K562 (cell line): ENCODE data around the gene TBX6. TPM values are rescaled to one million over a fixed set of nuclear protein-coding genes. Genes with fewer than 3 reads are reported as not detected.

Experiments
- CBFA2T2 ChIP-seq: fragments of 450-650 bp; conservative IDR thresholded peaks from 2 replicates; pipeline ENCODE4 v1.6.1; 2017; ENCODE audit warnings: mild to moderate bottlenecking
- HDAC1 ChIP-seq, 2 experiments: fragments of 450-650 bp; IDR thresholded peaks; 2 replicates each; pipeline ENCODE4 v1.6.1; 2016 to 2017; ENCODE audit warnings: inconsistent platforms in 1 of 2, mild to moderate bottlenecking in 1 of 2, moderate library complexity in 1 of 2
- HEY1 ChIP-seq: fragments of 250-450 bp; sonication (Bioruptor Pico); IDR thresholded peaks from 2 replicates; pipeline ENCODE4 v1.5.0; 2020; ENCODE audit warnings: mild to moderate bottlenecking, moderate library complexity, borderline replicate concordance
- HNRNPK ChIP-seq: fragments of 200-400 bp; formaldehyde crosslinking; IDR thresholded peaks from one replicate; pipeline ENCODE4 v1.6.1; 2018; ENCODE audit warnings: mild to moderate bottlenecking, low read depth, low read length; ENCODE audit not compliant: poor library complexity, severe bottlenecking
- KDM5B ChIP-seq: fragments of 200-600 bp; sonication (generic); IDR thresholded peaks from 2 replicates; pipeline ENCODE4 v1.6.1; 2012; ENCODE audit warnings: low read depth, mild to moderate bottlenecking, moderate library complexity, low read length, control low read depth, inconsistent platforms; ENCODE audit not compliant: insufficient replicate concordance
- L3MBTL2 ChIP-seq: fragments of 450-650 bp; IDR thresholded peaks from 2 replicates; pipeline ENCODE4 v1.6.1; 2016; ENCODE audit warnings: mild to moderate bottlenecking, moderate library complexity
- MAFK ChIP-seq: IDR thresholded peaks from 2 replicates; pipeline ENCODE4 v1.6.1; 2011; ENCODE audit warnings: low read length, improper control_type of control experiment
- MAX ChIP-seq: sonication (generic); formaldehyde crosslinking; IDR thresholded peaks from 2 replicates; pipeline ENCODE4 v1.9.0; 2022; ENCODE audit warnings: mild to moderate bottlenecking, missing genetic modification reagents
- MTA3 ChIP-seq: fragments of 450-650 bp; formaldehyde crosslinking; IDR thresholded peaks from 2 replicates; pipeline ENCODE4 v1.6.1; 2017; ENCODE audit warnings: mild to moderate bottlenecking, borderline replicate concordance
- PHB2 ChIP-seq: fragments of 450-650 bp; IDR thresholded peaks from 2 replicates; pipeline ENCODE4 v1.6.1; 2017; ENCODE audit warnings: low read depth
- PRMT5 ChIP-seq: sonication (generic); formaldehyde crosslinking; IDR thresholded peaks from 2 replicates; pipeline ENCODE4 v1.5.0; 2020; ENCODE audit warnings: missing genetic modification reagents
- SMC3 ChIP-seq: conservative IDR thresholded peaks from 2 replicates; pipeline ENCODE4 v1.6.1; 2011; ENCODE audit warnings: low read depth, low read length, improper control_type of control experiment; ENCODE audit not compliant: insufficient read depth
- TCF7 ChIP-seq: sonication (generic); IDR thresholded peaks from 2 replicates; pipeline ENCODE4 v1.6.1; 2016; ENCODE audit warnings: antibody characterized with exemption, borderline replicate concordance
- THAP7 ChIP-seq: fragments of 250-450 bp; sonication (Bioruptor Pico); IDR thresholded peaks from 2 replicates; pipeline ENCODE4 v1.5.0; 2021
- YBX1 ChIP-seq: fragments of 450-650 bp; IDR thresholded peaks from 2 replicates; pipeline ENCODE4 v1.7.1; 2016; ENCODE audit warnings: mild to moderate bottlenecking
- ZBTB7A ChIP-seq: IDR thresholded peaks from 2 replicates; pipeline ENCODE4 v1.6.1; 2011; ENCODE audit warnings: low read depth, mild to moderate bottlenecking, low read length, moderate library complexity, borderline replicate concordance; ENCODE audit not compliant: control insufficient read depth
- ZNF12 ChIP-seq: sonication (generic); formaldehyde crosslinking; IDR thresholded peaks from 2 replicates; pipeline ENCODE4 v1.4.0; 2020; ENCODE audit warnings: mild to moderate bottlenecking, missing genetic modification reagents
- ZNF324 ChIP-seq: fragments of 250-450 bp; sonication (Bioruptor Pico); IDR thresholded peaks from 2 replicates; pipeline ENCODE4 v1.4.0; 2020; ENCODE audit warnings: mild to moderate bottlenecking
- ZNF507 ChIP-seq: conservative IDR thresholded peaks from 2 replicates; pipeline ENCODE4 v1.6.1; 2017; ENCODE audit warnings: missing genetic modification characterization, missing compliant biosample characterization
- polyA plus RNA-seq, 8 experiments: library from polyadenylated mRNA; depleted of rRNA in 4 of 8; stranded (reverse) in 5 of 8; unstranded in 3 of 8; fragments of >200 nt; fragmentation: Nextera tagmentation in 2 of 8; fragmentation: Illumina TruSeq in 1 of 8; extraction: Ambion mirVana in 2 of 8; extraction: Trizol in 1 of 8; gene quantifications; 2 replicates each; pipeline versions ENCODE4 v1.2.1 to v1.2.3, GENCODE V29; 2011 to 2014; ENCODE audit warnings: inconsistent platforms in 1 of 8, missing spikeins in 1 of 8
- total RNA-seq, 7 experiments: library from RNA; depleted of rRNA in 6 of 7; stranded (reverse); fragments of >200 nt in 6 of 7; fragmentation: Illumina TruSeq in 2 of 7; extraction: Trizol in 2 of 7; gene quantifications; 2 replicates each; pipeline versions ENCODE4 v1.2.1 to v1.2.3, GENCODE V29; 2011 to 2021; ENCODE audit warnings: low replicate concordance in 1 of 7
- TF ChIP-seq, protein P1 (sequence below), 2 experiments: fragments of 450-650 bp in 1 of 2; sonication (generic) in 1 of 2; formaldehyde crosslinking in 1 of 2; IDR thresholded peaks in 1 of 2; conservative IDR thresholded peaks in 1 of 2; 2 replicates each; pipeline versions ENCODE4 v1.6.1 to v1.8.1; 2016 to 2023; ENCODE audit warnings: mild to moderate bottlenecking in 2 of 2, moderate library complexity in 2 of 2, inconsistent platforms in 1 of 2, missing genetic modification reagents in 1 of 2
- TF ChIP-seq, protein P2 (sequence below): fragments of 450-650 bp; IDR thresholded peaks from 2 replicates; pipeline ENCODE4 v1.7.1; 2018; ENCODE audit warnings: mild to moderate bottlenecking, low read depth; ENCODE audit not compliant: partially characterized antibody
- TF ChIP-seq, protein P3 (sequence below): sonication (generic); formaldehyde crosslinking; IDR thresholded peaks from 2 replicates; pipeline ENCODE4 v1.8.0; 2022; ENCODE audit warnings: mild to moderate bottlenecking, missing genetic modification reagents

Gene TBX6
- total and polyA plus RNA-seq, 9 of the 15 experiments (the other 6 are each of a cell fraction or from before 2014, with no cell fraction given), result 0.07 to 0.58 (median 0.11) TPM; not detected in 2

- TF ChIP-seq PRMT5 (CRISPR knock-in tag), result no peak
- TF ChIP-seq HDAC1 (IDR thresholded peaks at IDR 0.05), result peak in 1 of 2 experiments; percentile 66; a peak in 2 of 4 replicates
- no peak for TF ChIP-seq CBFA2T2
- no peak for TF ChIP-seq ZNF507 (tag)
- TF ChIP-seq ZNF12, result no peak
- TF ChIP-seq TCF7, result no peak
- TF ChIP-seq KDM5B, result peak; percentile 64
- TF ChIP-seq ZNF324 (CRISPR knock-in tag), result no peak
- TF ChIP-seq, protein P1, sequence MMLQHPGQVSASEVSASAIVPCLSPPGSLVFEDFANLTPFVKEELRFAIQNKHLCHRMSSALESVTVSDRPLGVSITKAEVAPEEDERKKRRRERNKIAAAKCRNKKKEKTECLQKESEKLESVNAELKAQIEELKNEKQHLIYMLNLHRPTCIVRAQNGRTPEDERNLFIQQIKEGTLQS (IDR thresholded peaks at IDR 0.05), result no peak
- TF ChIP-seq, protein P1 (CRISPR knock-in tag; conservative IDR thresholded peaks at IDR 0.05), result no peak
- no peak for TF ChIP-seq THAP7 (CRISPR knock-in tag)
- TF ChIP-seq MAFK, result no peak
- TF ChIP-seq MAX, result 0 out of 2 replicates have a peak, but pooled peaks have one; percentile 27
- no peak for TF ChIP-seq SMC3
- no peak for TF ChIP-seq YBX1
- no peak for TF ChIP-seq HNRNPK
- no peak for TF ChIP-seq MTA3
- TF ChIP-seq HEY1 (CRISPR knock-in tag), result no peak
- no peak for TF ChIP-seq L3MBTL2
- TF ChIP-seq, protein P2, sequence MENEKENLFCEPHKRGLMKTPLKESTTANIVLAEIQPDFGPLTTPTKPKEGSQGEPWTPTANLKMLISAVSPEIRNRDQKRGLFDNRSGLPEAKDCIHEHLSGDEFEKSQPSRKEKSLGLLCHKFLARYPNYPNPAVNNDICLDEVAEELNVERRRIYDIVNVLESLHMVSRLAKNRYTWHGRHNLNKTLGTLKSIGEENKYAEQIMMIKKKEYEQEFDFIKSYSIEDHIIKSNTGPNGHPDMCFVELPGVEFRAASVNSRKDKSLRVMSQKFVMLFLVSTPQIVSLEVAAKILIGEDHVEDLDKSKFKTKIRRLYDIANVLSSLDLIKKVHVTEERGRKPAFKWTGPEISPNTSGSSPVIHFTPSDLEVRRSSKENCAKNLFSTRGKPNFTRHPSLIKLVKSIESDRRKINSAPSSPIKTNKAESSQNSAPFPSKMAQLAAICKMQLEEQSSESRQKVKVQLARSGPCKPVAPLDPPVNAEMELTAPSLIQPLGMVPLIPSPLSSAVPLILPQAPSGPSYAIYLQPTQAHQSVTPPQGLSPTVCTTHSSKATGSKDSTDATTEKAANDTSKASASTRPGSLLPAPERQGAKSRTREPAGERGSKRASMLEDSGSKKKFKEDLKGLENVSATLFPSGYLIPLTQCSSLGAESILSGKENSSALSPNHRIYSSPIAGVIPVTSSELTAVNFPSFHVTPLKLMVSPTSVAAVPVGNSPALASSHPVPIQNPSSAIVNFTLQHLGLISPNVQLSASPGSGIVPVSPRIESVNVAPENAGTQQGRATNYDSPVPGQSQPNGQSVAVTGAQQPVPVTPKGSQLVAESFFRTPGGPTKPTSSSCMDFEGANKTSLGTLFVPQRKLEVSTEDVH, result no peak
- TF ChIP-seq ZBTB7A, result no peak
- TF ChIP-seq, protein P3, sequence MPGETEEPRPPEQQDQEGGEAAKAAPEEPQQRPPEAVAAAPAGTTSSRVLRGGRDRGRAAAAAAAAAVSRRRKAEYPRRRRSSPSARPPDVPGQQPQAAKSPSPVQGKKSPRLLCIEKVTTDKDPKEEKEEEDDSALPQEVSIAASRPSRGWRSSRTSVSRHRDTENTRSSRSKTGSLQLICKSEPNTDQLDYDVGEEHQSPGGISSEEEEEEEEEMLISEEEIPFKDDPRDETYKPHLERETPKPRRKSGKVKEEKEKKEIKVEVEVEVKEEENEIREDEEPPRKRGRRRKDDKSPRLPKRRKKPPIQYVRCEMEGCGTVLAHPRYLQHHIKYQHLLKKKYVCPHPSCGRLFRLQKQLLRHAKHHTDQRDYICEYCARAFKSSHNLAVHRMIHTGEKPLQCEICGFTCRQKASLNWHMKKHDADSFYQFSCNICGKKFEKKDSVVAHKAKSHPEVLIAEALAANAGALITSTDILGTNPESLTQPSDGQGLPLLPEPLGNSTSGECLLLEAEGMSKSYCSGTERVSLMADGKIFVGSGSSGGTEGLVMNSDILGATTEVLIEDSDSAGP (CRISPR knock-in tag), result peak; percentile 59; the same call in 1 of the 2 replicates
- TF ChIP-seq PHB2, result no peak
These were observed 24.8 kb downstream of the TBX6 start (continued) for GRCh38 chr16:30066761-30067583.
